Neural cell (in vitro differentiated cells): ENCODE results near the gene GLS. TPM values are rescaled to one million over a fixed set of nuclear protein-coding genes. Genes with fewer than 3 reads are reported as not detected.

Experiments used
- H2AFZ ChIP-seq: fragments of 200-600, 300-800 bp; sonication (generic), shearing (Covaris generic); 2 replicates; pipeline ENCODE4 v1.6.0; 2014; ENCODE audit warnings: low read depth, mild to moderate bottlenecking, antibody characterized with exemption, low read length, moderate library complexity
- H3F3A ChIP-seq: fragments of 200-600 bp; shearing (Covaris generic); 2 replicates; pipeline ENCODE4 v1.6.1; 2016; ENCODE audit warnings: mild to moderate bottlenecking, moderate library complexity, mixed read lengths, antibody characterized with exemption, low read length; ENCODE audit not compliant: insufficient read depth, poor library complexity, severe bottlenecking
- H3K27ac ChIP-seq: fragments of 200-600, 300-800 bp; sonication (generic), shearing (Covaris generic); 2 replicates; pipeline ENCODE4 v1.5.1; 2014; ENCODE audit warnings: mild to moderate bottlenecking, low read length, moderate library complexity
- H3K27me3 ChIP-seq: fragments of 300-800, 200-600 bp; sonication (generic), shearing (Covaris generic); 2 replicates; pipeline ENCODE4 v1.6.0; 2014; ENCODE audit warnings: mild to moderate bottlenecking, low read depth, low read length, moderate library complexity; ENCODE audit not compliant: insufficient read depth
- H3K36me3 ChIP-seq: fragments of 300-800, 200-600 bp; sonication (generic), shearing (Covaris generic); 2 replicates; pipeline ENCODE4 v1.5.1; 2014; ENCODE audit warnings: mild to moderate bottlenecking, antibody characterized with exemption, low read length, moderate library complexity; ENCODE audit not compliant: insufficient read depth
- H3K4me2 ChIP-seq: fragments of 300-800, 200-600 bp; sonication (generic), shearing (Covaris generic); 2 replicates; pipeline ENCODE4 v1.6.0; 2014; ENCODE audit warnings: mild to moderate bottlenecking, low read length
- H3K4me3 ChIP-seq: fragments of 300-800, 200-600 bp; sonication (generic), shearing (Covaris generic); 2 replicates; pipeline ENCODE4 v1.5.1; 2014; ENCODE audit warnings: mild to moderate bottlenecking, low read length, moderate library complexity
- H3K79me2 ChIP-seq: fragments of 200-600 bp; shearing (Covaris generic); replicated peaks from 2 replicates; pipeline ENCODE4 v1.6.0; 2014; ENCODE audit warnings: mild to moderate bottlenecking, low read length, moderate library complexity; ENCODE audit not compliant: insufficient read depth
- H3K9ac ChIP-seq: fragments of 300-800, 200-600 bp; sonication (generic), shearing (Covaris generic); 2 replicates; pipeline ENCODE4 v1.6.1; 2016; ENCODE audit warnings: mild to moderate bottlenecking, low read length, mixed read lengths
- H3K9me2 ChIP-seq: fragments of 200-600 bp; shearing (Covaris generic); 2 replicates; pipeline ENCODE4 v1.6.1; 2016; ENCODE audit warnings: mild to moderate bottlenecking, low read length, mixed read lengths; ENCODE audit not compliant: insufficient read depth
- H3K9me3 ChIP-seq: fragments of 200-600, 300-800 bp; sonication (generic), shearing (Covaris generic); 2 replicates; pipeline ENCODE4 v1.6.1; 2016; ENCODE audit warnings: mild to moderate bottlenecking, mixed run types, low read length, moderate library complexity, mixed read lengths
- H4K20me1 ChIP-seq: fragments of 200-600 bp; shearing (Covaris generic); 2 replicates; pipeline ENCODE4 v1.6.1; 2016; ENCODE audit warnings: mild to moderate bottlenecking, mixed run types; ENCODE audit not compliant: insufficient read depth
- CTCF ChIP-seq: fragments of 450-650 bp; IDR thresholded peaks from 2 replicates; pipeline ENCODE4 v1.5.1; 2014; ENCODE audit warnings: antibody characterized with exemption, mild to moderate bottlenecking, moderate library complexity; ENCODE audit not compliant: poor library complexity, severe bottlenecking
- EP300 ChIP-seq: fragments of 450-650 bp; conservative IDR thresholded peaks from 2 replicates; pipeline ENCODE4 v1.6.1; 2014; ENCODE audit warnings: antibody characterized with exemption, mild to moderate bottlenecking, moderate library complexity; ENCODE audit not compliant: poor library complexity, severe bottlenecking
- EZH2 ChIP-seq: fragments of 200-600, 300-800 bp; shearing (Covaris generic), sonication (generic); IDR thresholded peaks from 2 replicates; pipeline ENCODE4 v1.6.1; 2014; ENCODE audit warnings: antibody characterized with exemption, low read length, borderline replicate concordance, mild to moderate bottlenecking; ENCODE audit not compliant: insufficient read depth, poor library complexity, severe bottlenecking
- MXI1 ChIP-seq: fragments of 450-650 bp; conservative IDR thresholded peaks from 2 replicates; pipeline ENCODE4 v1.6.1; 2014; ENCODE audit warnings: antibody characterized with exemption, mild to moderate bottlenecking; ENCODE audit not compliant: poor library complexity, severe bottlenecking
- POLR2AphosphoS5 ChIP-seq: IDR thresholded peaks from 2 replicates; pipeline ENCODE4 v1.6.1; 2012
- RAD21 ChIP-seq: fragments of 450-650 bp; conservative IDR thresholded peaks from 2 replicates; pipeline ENCODE4 v1.6.1; 2014; ENCODE audit warnings: antibody characterized with exemption, mild to moderate bottlenecking, moderate library complexity
- REST ChIP-seq: IDR thresholded peaks from 2 replicates; pipeline ENCODE4 v1.6.1; 2012; ENCODE audit warnings: borderline replicate concordance
- SMC3 ChIP-seq: fragments of 450-650 bp; conservative IDR thresholded peaks from 2 replicates; pipeline ENCODE4 v1.6.1; 2014; ENCODE audit warnings: antibody characterized with exemption, mild to moderate bottlenecking, moderate library complexity; ENCODE audit not compliant: poor library complexity
- TAF1 ChIP-seq: IDR thresholded peaks from 2 replicates; pipeline ENCODE4 v1.6.1; 2012; ENCODE audit warnings: low read depth
- polyA plus RNA-seq: library from polyadenylated mRNA; depleted of rRNA; stranded (reverse); fragments of >200 nt; gene quantifications from 2 replicates; pipeline ENCODE4 v1.2.3, GENCODE V29; 2014

Gene GLS
- polyA plus RNA-seq, 1 donor from 2014 or later, result 90.2 TPM

GRCh38 chr2:190837952-190838361 lies 42.7 kb upstream of the GLS start:
- H3K4me2 ChIP-seq, result no peak overlapping the region
- no peak for TF ChIP-seq EZH2
- no peak for TF ChIP-seq TAF1
- TF ChIP-seq SMC3, result no peak

GRCh38 chr2:190838492-190838910 lies 42.1 kb upstream of the GLS start:
- Histone ChIP-seq H3K4me2 (no peak overlapping the region), H3F3A (no peaks in the 10 kb centered on the region)

More at GRCh38 chr2:190837952-190838361, 42.7 kb upstream of the GLS start:
- H3K9me2 ChIP-seq, result no peaks in the 10 kb centered on the region
- no peaks in the 10 kb centered on the region for H3K27me3 ChIP-seq
- H4K20me1 ChIP-seq, result no peaks in the 10 kb centered on the region
- no peaks in the 10 kb centered on the region for H3K36me3 ChIP-seq
- H3F3A ChIP-seq, result no peaks in the 10 kb centered on the region
- no peak overlapping the region for H2AFZ ChIP-seq
- H3K27ac ChIP-seq, result no peak overlapping the region
- no peaks in the 10 kb centered on the region for H3K79me2 ChIP-seq
- H3K9me3 ChIP-seq, result no peaks in the 10 kb centered on the region
- H3K9ac ChIP-seq, result no peak overlapping the region
- no peak overlapping the region for H3K4me3 ChIP-seq

More at GRCh38 chr2:190838492-190838910, 42.1 kb upstream of the GLS start:
- H3K27me3 ChIP-seq, result no peaks in the 10 kb centered on the region
- TF ChIP-seq MXI1, result no peak
- no peak for TF ChIP-seq RAD21
- no peak for TF ChIP-seq REST
- no peak for TF ChIP-seq POLR2AphosphoS5
- no peak for TF ChIP-seq CTCF
- no peak for TF ChIP-seq TAF1
- no peak for TF ChIP-seq SMC3
- TF ChIP-seq EP300, result no peak
- no peak for TF ChIP-seq EZH2
- no peaks in the 10 kb centered on the region for H3K36me3 ChIP-seq
- no peak overlapping the region for H3K27ac ChIP-seq
- H2AFZ ChIP-seq, result no peak overlapping the region
- no peak overlapping the region for H3K4me3 ChIP-seq
- no peaks in the 10 kb centered on the region for H3K9me3 ChIP-seq
- H4K20me1 ChIP-seq, result no peaks in the 10 kb centered on the region
- H3K9ac ChIP-seq, result no peak overlapping the region
- no peaks in the 10 kb centered on the region for H3K9me2 ChIP-seq
- no peaks in the 10 kb centered on the region for H3K79me2 ChIP-seq
